NCI-H69 (cell line): ENCODE measurements around the gene SLCO3A1.

Source experiments
- DNase-seq: peaks from one replicate; lab custom pipeline; 2025; lab: John Stamatoyannopoulos, UW

SLCO3A1 gene

DNA sequence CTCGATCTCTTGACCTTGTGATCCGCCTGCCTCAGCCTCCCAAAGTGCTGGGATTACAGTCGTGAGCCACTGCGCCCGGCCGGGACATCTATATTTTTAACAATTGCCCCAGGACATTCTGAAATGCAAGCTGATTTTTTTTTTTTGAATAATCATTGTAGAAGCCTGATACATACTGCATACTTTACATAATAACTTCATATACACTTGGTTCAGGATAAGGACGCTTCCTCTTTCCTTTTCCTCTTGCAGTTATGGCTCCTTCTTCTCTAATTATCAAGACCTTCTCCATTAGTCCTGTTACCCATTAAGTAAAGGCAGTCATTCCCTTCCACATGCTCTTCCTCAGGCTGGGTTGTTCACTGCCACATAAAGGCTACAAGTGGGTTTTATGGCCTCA, 58.3 kb downstream of the SLCO3A1 start:
- DNase-seq = no peak

DNA sequence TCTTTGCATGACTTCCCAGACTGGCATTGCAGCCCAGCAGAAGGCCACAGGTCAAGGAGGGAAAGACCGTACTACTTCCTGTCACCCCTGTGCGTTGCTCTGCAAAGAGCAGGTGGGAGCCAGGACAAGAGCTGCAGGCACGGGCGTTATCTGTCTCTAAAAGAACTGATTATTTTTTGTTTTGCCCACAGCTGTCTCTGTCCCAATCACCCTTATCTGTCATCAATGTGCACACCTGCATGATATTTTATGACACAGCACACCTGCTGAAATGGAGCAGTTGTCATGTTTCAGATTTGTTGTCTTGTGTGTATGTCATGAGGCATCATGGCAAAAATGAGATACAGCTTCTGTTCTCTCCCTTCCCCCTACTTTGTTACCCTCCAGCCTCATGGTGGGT, 58.8 kb downstream of the SLCO3A1 start:
- peak; percentile 45 for DNase-seq

DNA sequence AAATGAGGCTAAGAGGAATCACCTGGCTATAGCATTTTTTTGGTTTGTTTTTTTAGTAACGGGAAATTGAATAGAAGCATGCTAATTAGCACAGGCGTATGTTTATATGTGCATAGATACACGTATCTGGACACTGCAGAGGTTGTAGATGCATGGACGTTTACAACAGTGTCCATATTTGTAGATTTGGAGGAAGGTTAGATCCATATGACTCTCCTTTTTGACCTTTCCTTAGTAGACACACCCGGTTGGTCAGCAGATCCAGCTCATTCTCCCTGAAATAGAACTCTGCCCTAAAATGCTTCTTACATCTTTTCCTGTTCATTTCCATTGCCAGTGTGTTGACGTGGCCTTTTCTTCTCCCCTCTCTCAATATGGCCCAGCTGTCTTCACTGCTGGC, 60.1 kb downstream of the SLCO3A1 start:
- no peak for DNase-seq

DNA sequence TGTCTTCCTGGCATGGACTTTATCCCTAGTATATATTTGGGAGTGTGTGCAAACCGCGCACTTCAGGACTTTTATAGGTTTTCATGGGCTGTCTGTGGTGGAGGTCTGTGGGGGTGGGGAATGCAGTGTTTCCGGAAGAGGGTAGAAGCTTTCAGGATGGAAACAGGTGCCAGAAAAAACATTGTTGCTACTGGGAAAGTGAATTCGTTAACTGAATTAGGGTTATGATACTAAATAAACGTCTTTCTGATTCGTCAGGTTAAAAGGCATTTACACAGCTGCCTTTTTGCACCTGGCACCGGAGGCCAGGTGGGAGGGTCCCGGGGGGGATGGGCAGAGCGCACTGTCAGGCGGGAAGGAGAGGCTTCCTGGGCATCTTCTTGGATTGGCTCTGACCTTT, 62.1 kb downstream of the SLCO3A1 start:
- peak; percentile 93 for DNase-seq

DNA sequence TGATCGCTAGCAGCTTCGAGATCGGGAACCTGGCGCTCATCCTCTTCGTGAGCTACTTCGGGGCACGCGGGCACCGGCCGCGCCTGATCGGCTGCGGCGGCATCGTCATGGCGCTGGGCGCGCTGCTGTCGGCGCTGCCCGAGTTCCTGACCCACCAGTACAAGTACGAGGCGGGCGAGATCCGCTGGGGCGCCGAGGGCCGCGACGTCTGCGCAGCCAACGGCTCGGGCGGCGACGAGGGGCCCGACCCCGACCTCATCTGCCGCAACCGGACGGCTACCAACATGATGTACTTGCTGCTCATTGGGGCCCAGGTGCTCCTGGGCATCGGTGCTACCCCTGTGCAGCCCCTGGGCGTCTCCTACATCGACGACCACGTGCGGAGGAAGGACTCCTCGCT, 62.5 kb downstream of the SLCO3A1 start:
- no peak for DNase-seq

DNA sequence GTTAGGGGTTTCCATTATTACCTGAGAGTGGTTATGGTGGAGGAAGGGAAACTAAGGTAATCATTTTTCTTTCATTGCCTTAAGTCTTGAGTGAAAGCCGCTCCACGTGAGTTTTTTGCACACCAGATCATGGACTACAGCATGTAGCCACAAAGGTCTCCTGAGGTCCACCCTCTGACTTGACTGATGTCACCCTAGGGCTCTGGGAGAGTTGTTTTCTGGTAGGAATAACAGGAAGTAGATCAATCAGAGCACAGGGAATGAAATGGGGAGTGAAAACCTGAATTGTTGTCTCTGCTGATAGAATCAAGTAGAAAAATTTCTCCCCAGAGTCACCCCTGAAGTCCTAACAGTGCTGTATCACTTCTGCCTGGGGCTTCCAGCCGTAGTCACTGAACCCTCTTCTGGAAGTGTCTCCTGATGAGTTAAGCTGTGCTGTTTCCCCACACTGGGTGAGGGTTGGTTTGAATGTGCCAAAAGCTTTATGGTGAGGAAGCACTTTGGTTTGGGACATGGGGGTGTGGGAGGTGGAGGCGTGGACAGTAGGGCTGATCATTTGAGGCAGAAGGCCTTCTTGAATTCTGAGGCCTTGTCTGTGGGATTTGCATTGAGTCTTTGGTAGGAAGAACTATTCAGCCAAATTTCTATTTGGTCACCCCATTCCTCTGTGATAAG, 64.3 kb downstream of the SLCO3A1 start:
- no peak for DNase-seq

DNA sequence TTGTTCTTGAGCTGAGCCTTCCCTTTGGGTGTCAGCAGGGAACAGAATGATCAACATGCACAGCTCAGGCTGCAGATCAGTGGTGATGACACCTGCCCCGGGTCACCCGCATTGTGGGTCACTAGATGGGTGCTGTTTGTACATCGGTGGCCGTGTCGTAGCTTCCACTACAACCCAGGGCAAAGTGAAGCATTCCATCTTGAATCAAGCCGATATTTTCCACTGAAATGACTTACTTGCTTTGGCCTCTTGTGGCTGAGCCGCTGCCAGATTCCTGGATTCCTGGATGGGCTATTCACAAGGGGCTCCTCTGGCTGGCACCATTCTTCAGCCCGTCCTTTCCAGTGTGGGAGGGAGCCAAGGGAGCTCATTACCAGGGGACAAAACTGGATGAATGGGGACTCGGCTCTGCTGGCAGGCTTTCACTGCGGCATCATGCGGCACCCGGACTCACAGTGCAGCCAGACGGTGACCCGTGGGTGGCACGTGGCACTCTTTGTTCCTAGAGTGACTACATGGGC, 65.6 kb downstream of the SLCO3A1 start:
- DNase-seq = no peak

DNA sequence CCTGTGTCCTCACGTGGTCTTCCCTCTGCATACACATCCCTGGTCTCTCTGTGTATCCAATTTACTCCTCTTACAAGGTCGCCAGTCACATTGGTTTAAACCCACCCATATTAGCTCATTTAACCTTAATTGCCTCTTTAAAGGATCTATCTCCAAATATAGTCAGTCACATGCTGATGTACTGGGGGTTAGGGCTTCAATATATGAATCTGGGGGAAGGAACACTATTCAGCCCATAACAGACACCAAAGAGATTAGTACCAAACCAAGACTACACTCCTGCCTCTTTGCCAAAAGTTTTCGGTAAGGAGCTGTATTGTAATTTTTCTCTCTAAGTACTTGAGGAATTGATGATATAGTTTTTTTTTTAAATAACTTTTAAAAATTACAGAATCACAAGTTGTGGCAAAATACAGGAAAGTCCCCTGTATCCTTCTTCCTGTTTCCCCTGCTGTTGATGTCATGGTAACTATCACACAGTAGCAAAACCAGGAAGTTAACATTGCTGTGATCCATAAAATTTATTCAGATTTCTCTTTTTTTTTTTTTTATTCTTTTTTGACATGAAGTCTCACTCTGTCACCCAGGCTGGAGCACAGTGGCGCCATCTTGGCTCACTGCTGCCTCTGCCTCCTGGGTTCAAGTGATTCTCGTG, 67.8 kb downstream of the SLCO3A1 start:
- DNase-seq = no peak

DNA sequence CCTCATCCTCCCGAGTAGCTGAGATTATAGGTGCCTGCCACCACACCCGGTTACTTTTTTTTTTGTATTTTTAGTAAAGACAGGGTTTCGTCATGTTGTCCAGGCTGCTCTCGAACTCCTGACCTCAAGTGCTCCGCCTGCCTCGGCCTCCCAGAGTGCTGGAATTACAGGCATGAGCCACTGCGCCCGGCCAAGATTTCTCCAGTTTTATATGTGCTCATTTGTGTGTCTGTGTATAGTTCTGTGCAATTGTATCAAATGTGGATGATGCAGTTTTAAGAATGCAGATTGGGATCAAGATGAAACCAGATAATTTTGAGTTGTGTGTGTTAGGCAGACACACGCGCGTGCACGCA, 68.3 kb downstream of the SLCO3A1 start:
- DNase-seq = no peak

DNA sequence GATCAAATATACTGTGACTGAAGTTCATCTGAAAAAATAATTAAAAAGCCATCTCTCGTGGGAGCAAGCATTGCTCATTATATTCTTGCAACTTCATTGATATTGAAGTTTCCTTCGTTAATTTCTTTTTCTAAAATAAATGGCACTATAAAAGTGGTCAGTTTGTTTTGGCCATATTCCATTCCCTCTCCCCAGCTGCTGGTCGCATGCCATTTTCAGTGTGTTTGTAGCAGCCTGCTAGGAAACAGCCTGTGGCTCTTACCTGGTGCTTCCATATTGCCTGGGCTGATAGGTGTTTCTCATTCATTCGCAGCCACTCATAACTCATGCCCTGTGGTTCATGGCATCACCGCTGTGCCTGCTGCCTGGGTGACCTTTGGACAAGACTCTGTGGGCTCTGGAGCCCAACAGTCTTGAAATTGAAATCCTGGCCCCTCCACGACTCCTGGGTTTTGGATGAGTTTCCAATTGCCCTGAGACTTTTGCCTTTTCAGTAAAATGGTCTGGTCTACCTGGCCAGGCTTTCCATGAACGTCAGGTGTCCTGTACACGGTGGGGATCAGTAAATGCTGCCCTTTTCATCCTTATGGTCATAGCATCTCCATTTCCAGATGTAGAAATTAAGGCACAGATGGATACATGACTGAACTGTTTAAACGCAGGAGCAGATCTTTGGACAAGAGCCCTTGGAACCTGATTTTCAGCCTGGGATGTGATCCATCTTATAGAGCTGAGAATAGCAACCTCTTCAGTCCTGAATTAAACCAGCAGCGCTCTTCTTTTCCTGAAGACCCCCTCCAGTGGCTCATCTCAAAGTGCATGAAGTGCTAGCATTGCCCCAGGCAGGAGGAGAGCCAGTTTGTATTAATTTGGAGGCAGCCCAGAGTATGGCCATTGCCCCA, 69.4 kb downstream of the SLCO3A1 start:
- peak; percentile 87 for DNase-seq

DNA sequence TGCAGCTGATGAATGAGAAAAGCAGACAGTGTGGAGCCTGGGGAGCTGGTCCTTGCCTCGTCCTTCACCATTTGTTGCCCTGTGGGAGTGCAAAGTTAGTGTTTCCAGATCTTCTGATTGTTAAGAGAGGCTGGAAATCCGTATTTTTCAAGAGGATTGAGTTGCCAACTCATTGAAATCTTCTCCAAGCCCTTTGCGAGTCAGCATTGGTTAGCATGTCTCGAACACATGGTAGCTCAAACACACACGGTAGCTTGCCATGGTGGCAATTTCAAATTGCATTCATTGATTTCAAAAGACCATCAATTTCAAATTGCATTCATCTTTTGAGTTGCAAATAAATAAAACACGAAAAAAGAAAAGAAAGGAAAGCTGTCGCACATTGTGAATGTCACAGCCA, 70.7 kb downstream of the SLCO3A1 start:
- DNase-seq = no peak

DNA sequence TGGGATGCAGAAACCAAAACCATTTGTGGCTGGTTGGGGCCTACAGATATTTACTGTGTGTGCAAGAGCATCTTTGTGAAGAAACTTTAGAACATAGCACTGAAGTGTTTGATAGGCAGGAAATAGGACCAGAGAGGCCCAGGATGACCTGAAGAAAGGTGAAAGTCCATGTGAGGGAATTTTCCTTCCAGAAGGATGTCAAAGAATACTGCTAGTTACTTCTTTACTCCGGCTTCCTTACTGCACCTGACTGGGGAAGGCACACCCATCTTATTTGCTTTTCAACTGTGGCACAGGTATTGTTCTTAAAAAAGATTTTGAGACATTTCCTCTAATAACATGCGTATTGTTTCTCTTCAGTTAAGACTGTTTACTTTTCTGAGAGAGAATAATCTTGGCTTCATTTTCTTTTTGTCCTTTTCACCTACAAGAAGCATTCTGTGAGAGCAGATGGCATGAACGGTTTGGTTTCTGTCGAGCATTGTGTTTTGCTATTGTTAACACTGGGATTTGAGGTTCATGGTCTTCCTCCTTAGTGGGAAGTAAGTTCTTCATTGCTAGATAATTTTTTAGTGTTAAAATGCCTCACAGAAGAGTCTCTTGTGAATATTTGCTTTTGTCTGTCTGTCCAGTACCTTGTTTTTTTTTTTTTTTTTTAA, 71.5 kb downstream of the SLCO3A1 start:
- peak; percentile 31 for DNase-seq

DNA sequence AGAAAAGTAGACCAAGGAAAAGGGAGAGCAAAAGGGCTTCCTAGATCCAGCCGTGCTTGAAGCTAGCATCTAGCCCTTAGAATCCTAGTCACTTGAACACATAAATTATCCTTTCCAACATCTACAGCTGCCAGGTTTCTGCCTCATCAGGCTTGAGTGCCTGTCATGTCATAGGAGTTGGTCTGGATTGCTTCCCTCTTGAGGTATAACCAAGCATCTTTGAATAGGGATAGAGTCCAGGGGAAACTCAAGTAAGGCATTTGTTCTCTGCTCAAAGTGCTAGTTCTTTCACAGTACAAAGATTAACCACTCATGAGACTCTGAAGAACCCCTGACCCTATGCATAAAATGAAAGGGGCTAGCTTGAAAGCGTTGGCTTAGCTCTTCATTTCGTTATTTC, 72.3 kb downstream of the SLCO3A1 start:
- DNase-seq = peak; percentile 22

DNA sequence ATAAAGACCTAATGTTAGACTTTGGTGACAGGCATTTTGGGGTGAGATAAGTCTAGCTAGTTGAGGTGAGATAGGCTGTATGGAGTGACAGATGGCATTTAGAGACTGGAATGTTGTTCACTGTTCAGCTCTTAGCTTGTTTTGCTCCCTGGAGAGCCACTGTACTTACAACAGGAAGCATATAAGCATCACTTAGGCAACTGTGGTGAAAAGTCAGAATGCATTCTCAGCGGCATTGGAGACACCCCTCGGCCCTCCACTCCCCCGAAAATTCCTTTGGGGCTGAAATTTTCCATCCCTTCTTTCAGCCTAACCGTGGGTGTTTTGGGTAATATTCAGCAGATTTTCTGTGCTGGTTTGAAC, 73.4 kb downstream of the SLCO3A1 start:
- peak; percentile 89 for DNase-seq

DNA sequence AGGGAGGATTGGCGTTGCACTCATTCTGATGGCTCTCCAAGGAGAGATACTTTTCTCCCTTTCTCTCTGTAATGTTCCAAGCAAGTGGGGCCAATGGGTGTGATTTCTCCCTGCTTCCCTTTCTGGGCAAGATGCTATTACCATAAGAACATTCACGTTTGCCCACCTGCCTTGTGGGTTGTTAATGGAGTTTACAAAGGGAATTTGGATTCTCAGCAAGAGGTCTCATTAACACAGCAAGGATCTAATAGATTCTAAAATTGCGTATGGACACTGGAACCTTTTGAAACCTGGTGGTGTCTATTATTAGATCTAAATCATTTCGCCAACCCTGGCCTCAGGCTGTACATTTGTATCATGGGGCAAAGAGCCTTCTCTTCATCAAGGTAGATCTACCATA, 74.1 kb downstream of the SLCO3A1 start:
- DNase-seq = peak; percentile 97

DNA sequence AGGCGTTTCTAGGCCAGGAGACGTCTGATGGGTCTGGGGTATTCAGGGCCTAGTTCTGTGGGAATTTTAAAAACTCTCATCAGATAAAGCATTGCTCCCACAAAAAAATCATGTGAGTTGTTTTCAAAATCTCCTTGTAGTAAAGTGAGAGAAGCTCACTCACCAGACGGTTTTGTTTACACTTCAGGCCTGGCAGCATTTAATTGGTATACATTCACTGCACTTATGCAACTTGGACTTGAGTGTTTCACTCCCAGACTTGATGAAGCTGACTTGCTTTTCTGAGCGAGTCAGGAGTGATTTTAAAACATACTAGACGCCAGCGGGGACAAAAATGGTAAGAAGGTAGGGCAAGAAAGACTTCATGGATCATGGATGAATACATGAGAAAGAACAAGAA, 75.2 kb downstream of the SLCO3A1 start:
- DNase-seq = peak; percentile 75

DNA sequence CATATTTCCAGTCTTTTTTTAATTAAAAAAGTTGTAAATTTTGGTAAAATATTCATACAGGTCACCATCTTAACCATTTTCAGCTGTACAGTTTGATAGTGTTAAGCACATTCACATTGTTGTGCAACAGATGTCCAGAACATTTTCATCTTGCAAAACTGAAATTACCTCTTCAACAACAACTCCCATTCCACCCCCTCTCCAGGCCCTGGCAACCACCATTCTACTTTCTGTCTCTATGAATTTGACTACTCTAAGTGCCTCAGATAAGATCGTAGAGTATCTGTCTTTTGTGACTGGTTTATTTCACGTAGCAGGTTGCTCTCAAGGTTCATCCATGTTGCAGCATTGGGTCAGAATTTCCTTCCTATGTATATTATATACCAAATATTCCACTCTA, 76.0 kb downstream of the SLCO3A1 start:
- no peak for DNase-seq

DNA sequence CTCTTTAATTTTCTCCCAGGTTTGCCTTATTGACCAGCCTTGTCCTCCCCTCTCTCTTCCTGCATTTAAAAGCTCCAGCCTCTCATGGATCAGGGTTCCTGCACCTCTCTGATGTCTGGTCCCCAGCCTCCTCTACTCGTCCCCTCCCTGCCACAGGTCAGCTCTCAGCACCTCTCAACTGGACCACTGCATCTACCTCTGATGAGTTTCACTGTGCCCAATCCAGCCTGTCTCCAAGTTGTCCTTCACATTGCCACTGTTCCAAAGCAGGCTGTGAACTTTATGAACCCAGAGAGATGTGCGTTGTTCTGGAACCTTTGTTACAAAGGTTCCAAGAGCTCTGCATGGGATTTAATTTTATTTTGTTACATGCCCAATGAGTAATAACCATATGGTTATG, 76.6 kb downstream of the SLCO3A1 start:
- DNase-seq = no peak

DNA sequence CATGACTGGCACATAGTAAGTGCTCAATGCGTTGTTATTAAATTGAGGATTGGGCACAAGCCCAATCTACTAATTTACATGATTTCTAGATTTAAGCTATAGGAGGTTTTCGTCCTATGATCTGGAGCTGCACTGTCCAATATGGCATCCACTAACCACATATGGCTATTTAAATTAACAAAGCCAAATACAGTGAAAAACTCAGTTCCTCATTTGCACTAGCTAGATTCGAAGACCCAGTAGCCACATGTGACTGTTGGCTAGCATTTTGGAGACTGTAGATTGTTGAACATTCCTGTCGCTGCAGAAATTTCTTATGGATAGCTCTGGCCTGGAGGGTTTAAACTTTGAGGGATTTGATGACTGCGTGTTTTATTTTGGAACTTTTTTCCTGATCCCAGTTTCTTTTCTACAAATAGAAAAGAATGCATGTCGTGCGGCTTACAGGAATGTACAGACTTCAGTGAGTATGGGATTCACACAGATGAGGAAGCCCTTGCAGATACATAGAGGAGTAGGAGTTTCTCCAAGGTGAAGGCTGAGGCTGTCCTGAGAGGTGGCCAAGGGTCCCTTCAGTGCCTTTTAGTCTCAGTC, 82.8 kb downstream of the SLCO3A1 start:
- no peak for DNase-seq

DNA sequence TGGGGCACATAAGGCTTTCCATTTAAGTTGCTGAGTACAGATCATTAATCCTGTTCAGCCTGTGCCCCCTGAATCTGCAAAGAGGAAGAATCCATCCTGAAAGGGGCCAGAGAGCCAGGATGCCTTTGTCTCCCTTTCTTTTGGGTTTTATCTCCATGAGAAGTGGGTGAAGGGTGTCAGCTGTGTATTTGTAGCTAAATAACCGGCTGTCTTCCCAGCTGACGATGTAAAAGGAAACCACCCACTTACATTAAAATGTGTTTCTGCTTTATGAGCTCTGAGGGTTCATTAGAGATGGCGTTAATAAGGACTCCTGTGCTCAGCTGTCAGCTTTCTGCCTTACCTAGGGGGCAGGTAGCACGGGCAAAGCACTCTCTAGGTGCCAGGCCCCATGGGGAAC, 83.4 kb downstream of the SLCO3A1 start:
- peak; percentile 78 for DNase-seq

DNA sequence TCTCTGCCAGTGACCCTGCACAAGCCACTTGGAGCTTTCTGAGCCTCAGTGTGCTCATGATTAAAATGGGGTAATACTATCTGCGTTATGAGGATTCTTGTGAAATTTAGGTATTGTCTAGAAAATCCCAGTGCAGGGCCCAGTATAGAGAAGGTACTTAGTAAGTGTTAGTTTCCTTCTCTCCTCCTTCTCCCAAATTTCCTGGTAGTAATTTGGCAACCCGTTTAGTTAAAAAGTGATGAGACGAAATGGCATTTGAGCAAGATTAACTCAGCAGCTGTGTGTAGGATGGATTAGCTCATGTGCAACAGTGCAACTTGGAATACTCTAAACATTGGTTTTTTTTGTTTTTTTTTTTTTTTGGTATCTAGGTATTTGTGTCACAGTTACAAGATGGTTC, 84.6 kb downstream of the SLCO3A1 start:
- DNase-seq = no peak

DNA sequence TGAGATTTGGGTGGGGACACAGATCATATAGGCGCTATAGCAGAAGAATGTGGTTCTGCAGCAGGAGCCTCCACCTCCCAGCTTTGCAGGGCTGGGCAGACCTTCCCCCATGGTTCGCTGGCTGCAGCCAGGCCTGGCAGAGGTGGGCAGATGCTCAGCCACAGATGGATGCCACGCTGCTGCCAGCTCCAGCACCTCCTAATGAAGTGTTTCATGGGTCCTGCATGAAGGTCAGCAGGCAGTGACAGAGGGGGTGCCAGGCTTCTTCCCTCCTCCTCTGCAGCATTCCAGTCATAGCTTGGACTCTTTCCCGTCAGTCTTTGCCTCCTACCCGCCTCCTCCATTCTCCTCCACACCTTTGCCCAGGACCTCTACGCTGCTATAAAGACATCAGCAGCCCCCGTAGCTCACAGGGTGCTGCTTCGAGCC, 85.9 kb downstream of the SLCO3A1 start:
- DNase-seq = peak; percentile 36
